GM18520 (cell line): ENCODE results near the gene STK32C.
"Not testable (repeated sequence)": the region's sequence is repeated elsewhere in the genome, so short reads cannot be mapped to it uniquely, and the experiment has no call there.

Experiments
- ATAC-seq: cut with Tn5 transposase; IDR thresholded peaks from one replicate; pipeline ENCODE4 v1.9.1; 2021; ENCODE audit not compliant: unreplicated experiment

The STK32C gene

DNA sequence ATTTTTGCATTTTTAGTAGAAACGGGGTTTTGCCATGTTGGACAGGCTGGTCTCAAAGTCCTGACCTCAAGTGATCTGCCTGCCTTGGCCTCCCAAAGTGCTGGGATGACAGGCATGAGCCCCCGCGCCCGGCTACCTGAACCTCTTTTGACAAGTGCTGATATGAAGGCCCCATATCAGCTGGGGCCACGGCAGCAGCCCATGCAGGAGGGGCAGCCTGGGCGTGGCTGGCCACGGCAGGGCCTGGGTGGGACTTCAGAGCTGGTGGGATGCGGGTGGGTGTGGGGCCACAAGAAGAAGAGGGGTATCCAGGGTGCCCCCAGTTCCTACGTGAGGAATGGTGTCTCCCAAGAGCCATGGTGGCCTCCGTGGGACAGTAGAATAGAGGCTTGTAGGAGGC, 31.1 kb upstream of the STK32C start:
- ATAC-seq: no peak

GRCh38 chr10:132337854-132338253, 30.1 kb upstream of the STK32C start:
- ATAC-seq: not testable (repeated sequence)

DNA sequence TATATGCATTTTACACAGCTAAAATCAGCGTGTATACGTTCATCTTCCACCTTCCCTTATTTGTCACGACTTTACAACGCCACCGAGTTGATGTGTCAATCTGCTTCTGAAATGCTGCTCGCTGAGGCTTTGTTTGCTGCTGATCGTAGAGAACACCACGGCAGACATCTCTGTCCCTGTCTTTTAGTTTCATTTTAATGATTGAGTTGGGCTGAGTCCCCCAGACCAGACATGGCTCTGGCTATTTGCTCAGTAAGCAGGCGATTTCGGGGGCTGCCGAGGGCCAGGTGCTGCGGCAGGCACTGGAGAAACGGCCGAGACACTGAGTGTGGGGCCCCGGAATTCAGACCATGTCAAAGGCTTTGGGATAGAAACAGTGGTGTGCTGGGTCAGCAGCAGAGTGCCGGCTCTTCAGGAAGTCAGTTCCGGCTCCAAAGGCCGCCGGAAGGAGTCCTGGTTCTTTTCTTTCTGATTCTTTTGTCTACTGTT, 29.2 kb upstream of the STK32C start:
- ATAC-seq: no peak

- no peak for ATAC-seq
Observed at GRCh38 chr10:132336064-132336746, 28.5 kb upstream of the STK32C start.

GRCh38 chr10:132335189-132336063, 27.7 kb upstream of the STK32C start:
- no peak for ATAC-seq

DNA sequence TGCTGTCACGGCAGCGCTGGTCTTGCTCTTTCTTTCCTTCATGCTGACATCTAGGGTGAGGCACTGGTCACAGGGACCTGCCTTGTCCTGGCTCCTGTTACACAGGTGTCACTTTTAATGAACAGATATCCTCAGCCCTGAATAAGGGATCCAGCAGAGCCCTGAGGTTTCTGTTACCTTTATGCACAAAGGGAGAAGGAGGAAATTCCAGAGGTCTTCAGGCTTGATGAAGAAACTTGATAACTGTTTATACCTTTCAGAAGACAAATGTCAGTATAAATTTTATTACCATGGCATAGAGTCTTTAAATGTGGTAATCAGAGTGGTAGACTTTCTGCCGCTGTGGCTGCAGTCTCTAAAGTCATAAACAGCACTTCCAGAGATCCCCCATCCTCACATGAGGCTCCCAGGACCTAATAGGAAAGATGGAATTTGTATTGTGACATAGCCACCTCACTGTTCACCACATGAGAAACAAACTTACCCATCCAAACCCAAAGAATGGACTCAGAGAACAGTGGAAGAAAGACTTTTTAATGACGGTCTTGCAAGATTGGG, 27.0 kb upstream of the STK32C start:
- ATAC-seq: no peak

- no peak for ATAC-seq
Observed at GRCh38 chr10:132333386-132333785, 25.6 kb upstream of the STK32C start.

- peak; percentile 34 for ATAC-seq
Observed at GRCh38 chr10:132332433-132332754, 24.6 kb upstream of the STK32C start.

DNA sequence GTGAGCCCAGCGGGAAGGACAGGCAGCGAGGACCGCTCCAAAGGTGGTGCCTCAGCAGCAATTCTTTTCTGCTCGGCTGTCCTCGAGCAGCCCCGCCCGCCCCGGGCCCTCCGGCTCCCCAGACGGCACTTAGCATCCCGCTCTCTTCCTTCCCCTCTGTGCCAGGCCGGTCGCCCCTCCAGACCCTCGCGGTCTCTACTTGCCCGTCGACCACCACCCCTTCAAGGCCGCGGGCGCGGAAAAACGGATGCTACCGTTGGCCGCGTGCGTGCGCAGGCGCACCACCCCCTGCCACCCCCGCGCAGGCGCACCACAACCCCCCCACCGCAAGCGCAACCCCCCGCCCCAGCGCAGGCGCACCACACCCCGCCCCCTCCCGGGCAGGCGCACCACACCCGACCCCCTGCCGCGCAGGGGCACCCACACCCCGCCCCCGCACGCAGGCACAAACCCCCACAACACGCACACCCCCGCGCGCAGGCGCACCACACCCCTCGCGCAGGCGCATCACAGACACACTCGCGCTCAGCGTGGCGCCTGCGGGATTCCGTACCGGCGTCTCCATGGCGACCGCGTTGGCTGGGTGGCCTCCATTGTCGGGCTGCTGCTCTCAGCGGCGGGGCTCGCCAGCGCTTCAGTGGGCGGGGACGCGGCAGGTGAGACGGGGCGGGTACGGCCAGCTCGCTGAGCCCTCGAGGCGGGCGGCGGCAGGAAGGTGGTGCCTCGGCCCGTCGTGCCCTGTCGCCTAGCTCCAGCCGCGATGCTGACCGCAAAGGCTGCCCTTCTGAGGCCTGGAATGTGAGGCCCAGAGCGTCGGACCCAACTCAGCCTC, 24.1 kb upstream of the STK32C start, which contains the start of gene LRRC27:
Gene LRRC27 (plus strand): TSS at position 593 of the 832 bp plus-strand sequence. CDS start 1,332 bp downstream, outside the sequence.
- ATAC-seq: peak; percentile 81

GRCh38 chr10:132330486-132330833, 22.7 kb upstream of the STK32C start:
- ATAC-seq: no peak

- no peak for ATAC-seq
Observed at GRCh38 chr10:132329565-132330485, 22.1 kb upstream of the STK32C start.

DNA sequence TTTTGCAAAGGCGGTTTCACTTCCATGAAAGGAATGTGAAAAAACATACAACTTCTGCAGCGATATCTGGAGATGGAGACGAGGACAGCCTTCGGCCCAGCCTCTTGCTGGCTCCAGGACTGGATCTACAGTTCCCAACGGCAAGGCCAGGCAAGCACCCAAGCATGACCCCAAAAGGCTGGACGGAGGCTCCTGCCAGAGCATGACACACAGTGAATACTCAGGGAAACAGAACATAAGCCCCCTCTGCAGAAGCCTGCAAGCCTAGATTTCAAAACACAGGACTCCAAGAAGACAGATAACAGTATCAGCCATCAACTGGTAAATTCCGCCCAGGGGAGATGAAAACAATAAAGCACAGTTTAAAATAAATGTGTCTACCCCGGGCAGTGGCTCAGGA, 21.0 kb upstream of the STK32C start:
- ATAC-seq: no peak

- ATAC-seq: no peak
Observed at GRCh38 chr10:132328106-132328505, 20.4 kb upstream of the STK32C start.

DNA sequence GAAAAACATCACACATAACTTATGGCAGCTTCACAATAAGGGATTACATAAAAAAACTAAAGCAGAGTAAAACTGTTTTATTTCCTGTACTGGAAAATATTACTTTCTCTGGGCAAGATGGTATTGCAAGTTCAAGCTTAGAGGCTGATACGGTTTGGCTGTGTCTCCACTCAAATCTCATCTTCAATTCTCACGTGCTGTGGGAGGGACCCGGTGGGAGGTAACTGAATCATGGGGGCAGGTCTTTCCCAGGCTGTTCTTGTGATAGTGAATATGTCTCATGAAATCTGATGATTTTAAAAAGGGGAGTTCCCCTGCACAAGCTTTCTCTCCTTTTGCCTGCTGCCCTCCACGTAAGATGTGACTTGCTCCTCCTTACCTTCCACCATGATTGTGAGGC, 19.2 kb upstream of the STK32C start:
- no peak for ATAC-seq

GRCh38 chr10:132326344-132326889, 18.7 kb upstream of the STK32C start:
- no peak for ATAC-seq

GRCh38 chr10:132324186-132324585, 16.4 kb upstream of the STK32C start:
- ATAC-seq: no peak

DNA sequence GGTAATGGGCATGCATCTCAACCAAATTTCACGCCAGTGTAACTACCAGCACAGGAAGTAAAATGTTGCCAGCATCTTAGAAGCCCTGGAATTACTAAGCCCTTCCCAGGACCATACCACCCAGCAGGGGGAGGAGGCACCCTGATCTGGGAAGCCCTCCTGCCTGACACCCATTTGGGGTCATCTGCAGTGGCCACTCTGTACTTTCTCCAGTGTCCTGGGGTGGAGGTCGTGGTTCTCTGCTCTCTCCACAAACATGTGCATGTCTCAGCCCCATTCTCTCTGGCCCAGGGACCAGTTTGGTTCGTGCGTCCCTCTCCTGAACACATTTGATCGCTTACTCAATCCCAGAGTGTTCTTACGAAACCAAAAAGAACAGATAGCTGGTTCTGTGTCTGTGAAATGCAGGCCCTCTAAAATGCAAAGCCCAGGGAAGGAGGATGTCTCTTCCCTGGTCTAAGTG, 14.9 kb upstream of the STK32C start:
- no peak for ATAC-seq

DNA sequence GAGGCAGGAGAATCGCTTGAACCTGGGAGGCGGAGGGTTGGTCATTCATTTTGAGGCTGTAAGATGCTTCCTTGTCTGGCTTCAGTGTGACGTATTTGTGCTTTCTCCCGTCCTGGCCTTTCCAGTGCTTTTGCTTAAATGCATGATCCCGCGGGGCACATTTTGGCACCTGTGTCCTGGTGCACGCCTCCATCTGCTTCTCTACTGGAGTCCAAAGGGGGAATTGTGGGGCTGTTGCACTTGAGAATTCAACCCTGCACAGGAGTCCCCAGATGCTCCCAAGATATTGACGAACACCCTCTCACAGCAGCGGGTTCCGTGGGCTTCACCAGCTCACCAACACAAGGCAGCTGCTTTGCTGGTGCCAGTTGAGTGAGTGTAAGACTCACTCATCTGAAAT, 14.0 kb upstream of the STK32C start:
- ATAC-seq: no peak

GRCh38 chr10:132320654-132321469, 13.1 kb upstream of the STK32C start:
- no peak for ATAC-seq
